ENCODE measurements around the gene ARHGAP42.

DNA sequence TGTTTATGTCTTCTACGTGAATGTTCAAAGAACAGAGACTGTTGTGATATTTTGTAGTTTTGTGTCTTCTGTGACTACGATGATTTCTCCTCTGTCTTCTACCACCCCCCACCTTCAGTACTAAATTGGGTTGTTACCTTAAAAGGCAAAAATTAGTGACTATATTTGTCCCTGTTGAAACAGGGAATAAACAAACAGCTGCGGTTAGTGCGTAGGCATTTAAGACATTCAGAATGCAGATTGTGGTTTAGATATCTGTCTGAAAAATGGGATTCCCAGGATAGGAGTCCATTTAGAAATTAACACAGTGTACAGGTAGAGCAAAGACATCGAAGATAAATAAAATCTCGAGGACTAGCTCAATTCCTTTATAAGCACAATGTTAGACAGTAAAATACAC, 15.6 kb upstream of the ARHGAP42 start:
- TF ChIP-seq, protein P1, sequence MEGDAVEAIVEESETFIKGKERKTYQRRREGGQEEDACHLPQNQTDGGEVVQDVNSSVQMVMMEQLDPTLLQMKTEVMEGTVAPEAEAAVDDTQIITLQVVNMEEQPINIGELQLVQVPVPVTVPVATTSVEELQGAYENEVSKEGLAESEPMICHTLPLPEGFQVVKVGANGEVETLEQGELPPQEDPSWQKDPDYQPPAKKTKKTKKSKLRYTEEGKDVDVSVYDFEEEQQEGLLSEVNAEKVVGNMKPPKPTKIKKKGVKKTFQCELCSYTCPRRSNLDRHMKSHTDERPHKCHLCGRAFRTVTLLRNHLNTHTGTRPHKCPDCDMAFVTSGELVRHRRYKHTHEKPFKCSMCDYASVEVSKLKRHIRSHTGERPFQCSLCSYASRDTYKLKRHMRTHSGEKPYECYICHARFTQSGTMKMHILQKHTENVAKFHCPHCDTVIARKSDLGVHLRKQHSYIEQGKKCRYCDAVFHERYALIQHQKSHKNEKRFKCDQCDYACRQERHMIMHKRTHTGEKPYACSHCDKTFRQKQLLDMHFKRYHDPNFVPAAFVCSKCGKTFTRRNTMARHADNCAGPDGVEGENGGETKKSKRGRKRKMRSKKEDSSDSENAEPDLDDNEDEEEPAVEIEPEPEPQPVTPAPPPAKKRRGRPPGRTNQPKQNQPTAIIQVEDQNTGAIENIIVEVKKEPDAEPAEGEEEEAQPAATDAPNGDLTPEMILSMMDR (IDR thresholded peaks at IDR 0.05) = no peak
- TF ChIP-seq POLR2A (IDR thresholded peaks at IDR 0.05) = no peak
